Measurements from ENCODE around the gene PIP5K1B. TPM values are rescaled to one million over a fixed set of nuclear protein-coding genes. Genes with fewer than 3 reads are reported as not detected.

Gene PIP5K1B
- total RNA-seq, 2 experiments from 2014 or later = 3.8 to 10.7 TPM

DNA sequence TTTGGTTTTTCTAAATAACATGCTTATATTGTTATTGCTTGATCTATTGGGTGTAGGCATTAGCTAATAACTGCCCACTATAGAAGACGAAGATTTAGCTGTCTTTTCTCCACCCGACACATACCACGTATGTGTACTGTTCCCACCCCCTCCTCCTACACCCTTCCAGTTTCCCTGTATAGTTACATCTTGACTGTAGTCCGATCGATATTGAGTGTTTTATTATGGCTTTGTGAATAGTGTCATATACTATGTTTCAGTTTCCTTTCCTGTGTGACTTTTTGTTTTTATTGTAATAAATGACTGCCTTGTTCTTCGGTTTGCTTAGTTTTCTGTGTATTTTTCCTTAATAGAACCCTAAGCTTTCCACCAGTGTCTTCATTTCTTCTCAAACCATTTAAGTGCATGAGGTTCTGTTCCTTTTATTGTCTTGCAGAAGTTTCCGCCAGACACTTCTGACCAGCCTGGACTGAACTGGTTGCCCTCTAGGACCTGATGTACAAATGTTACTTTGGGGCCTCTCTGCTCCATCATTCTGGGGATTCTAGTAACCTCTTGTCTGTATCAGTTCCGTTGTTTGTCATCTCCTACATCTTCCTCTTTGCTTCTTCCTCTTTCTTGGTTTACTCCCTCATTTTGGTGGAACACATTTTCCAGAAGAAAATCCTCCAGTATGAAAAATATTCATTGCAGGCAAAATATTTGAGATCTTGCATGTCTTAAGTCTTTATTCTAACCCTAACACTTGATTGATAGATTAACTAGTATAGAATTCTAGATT lies 247.0 kb downstream of the PIP5K1B start:
- H3K9me2 ChIP-seq (ENCODE audit: insufficient read depth, low read length) = no peaks in the 10 kb centered on the region
- POLR2A ChIA-PET = interaction anchor here (0.5 to 1.1 kb wide), 5 partner anchors 11 to 64 kb away, joined by 3 to 4 read pairs (median 3); no protein-coding TSS in a partner anchor
- no peak overlapping the region for H3K4me3 ChIP-seq (ENCODE audit: low read depth, low read length, poor library complexity, severe bottlenecking)
- CTCF ChIA-PET (ENCODE audit: unreplicated experiment) = no interaction called here
- no peaks in the 10 kb centered on the region for H3K79me2 ChIP-seq (ENCODE audit: insufficient read depth, low read depth, low read length)
- no TSS peak for BruUV-seq (replicated peaks)
- TF ChIP-seq EZH2phosphoT487 (IDR thresholded peaks at IDR 0.05; ENCODE audit: borderline replicate concordance, low read depth, low read length) = no peak
- TF ChIP-seq, protein P1, sequence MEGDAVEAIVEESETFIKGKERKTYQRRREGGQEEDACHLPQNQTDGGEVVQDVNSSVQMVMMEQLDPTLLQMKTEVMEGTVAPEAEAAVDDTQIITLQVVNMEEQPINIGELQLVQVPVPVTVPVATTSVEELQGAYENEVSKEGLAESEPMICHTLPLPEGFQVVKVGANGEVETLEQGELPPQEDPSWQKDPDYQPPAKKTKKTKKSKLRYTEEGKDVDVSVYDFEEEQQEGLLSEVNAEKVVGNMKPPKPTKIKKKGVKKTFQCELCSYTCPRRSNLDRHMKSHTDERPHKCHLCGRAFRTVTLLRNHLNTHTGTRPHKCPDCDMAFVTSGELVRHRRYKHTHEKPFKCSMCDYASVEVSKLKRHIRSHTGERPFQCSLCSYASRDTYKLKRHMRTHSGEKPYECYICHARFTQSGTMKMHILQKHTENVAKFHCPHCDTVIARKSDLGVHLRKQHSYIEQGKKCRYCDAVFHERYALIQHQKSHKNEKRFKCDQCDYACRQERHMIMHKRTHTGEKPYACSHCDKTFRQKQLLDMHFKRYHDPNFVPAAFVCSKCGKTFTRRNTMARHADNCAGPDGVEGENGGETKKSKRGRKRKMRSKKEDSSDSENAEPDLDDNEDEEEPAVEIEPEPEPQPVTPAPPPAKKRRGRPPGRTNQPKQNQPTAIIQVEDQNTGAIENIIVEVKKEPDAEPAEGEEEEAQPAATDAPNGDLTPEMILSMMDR (conservative IDR thresholded peaks at IDR 0.05; ENCODE audit: low read length) = no peak
- peak overlapping the region; percentile 3; the same call in 1 of the 2 replicates for H2AFZ ChIP-seq (ENCODE audit: low read length)
- H3K36me3 ChIP-seq (ENCODE audit: insufficient read depth, low read length) = no peaks in the 10 kb centered on the region
- intact Hi-C loops (cut with micrococcal nuclease; ENCODE audit: unreplicated experiment) = no loop called here
- no peaks in the 10 kb centered on the region for H3K9me3 ChIP-seq (ENCODE audit: low read length)
- H3K27ac ChIP-seq (ENCODE audit: low read depth, low read length, poor library complexity, severe bottlenecking) = peak overlapping the region; percentile 4
- H3K4me1 ChIP-seq (ENCODE audit: insufficient read depth, low read length, poor library complexity, severe bottlenecking) = peaks cover 74% of the 10 kb centered on the region
- peak; percentile 24 for DNase-seq (ENCODE audit: low spot score)
- H4K20me1 ChIP-seq (ENCODE audit: insufficient read depth, low read length) = no peaks in the 10 kb centered on the region
- peak overlapping the region; percentile 16 for H3K4me2 ChIP-seq (ENCODE audit: low read length)

DNA sequence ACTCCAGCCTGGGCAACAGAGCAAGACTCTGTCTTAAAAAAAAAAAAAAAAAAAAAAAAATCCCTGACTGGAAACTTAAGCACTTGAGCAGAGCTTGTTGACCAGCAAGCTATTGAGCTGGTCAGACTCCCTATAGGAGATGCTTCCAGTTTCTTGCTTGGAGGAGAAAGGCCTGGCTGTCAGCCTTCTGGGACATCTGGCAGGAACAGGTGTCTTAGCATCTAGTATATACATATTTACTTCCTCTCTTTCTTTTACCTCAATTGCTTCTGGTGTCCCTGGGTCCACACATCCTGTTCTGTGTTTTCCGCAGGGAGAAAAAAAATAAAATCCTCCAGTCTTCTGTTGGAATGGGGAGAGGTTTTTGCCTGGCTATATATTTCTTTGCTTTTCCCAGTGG lies 248.7 kb downstream of the PIP5K1B start:
- no peaks in the 10 kb centered on the region for H4K20me1 ChIP-seq (ENCODE audit: insufficient read depth, low read length)
- H3K9me3 ChIP-seq (ENCODE audit: low read length) = no peaks in the 10 kb centered on the region
- no peaks in the 10 kb centered on the region for H3K36me3 ChIP-seq (ENCODE audit: insufficient read depth, low read length)
- peak overlapping the region; percentile 6 for H3K27ac ChIP-seq (ENCODE audit: low read depth, low read length, poor library complexity, severe bottlenecking)
- intact Hi-C loops (cut with micrococcal nuclease; ENCODE audit: unreplicated experiment) = no loop called here
- CTCF ChIA-PET (ENCODE audit: unreplicated experiment) = interaction anchor here (1.6 kb wide), 1 partner anchor 28 kb away, joined by 3 read pairs; no protein-coding TSS in a partner anchor
- peaks cover 66% of the 10 kb centered on the region for H3K4me1 ChIP-seq (ENCODE audit: insufficient read depth, low read length, poor library complexity, severe bottlenecking)
- no TSS peak for BruUV-seq (replicated peaks)
- no peak for TF ChIP-seq EZH2phosphoT487 (IDR thresholded peaks at IDR 0.05; ENCODE audit: borderline replicate concordance, low read depth, low read length)
- TF ChIP-seq, protein P1 (conservative IDR thresholded peaks at IDR 0.05; ENCODE audit: low read length) = no peak
- H2AFZ ChIP-seq (ENCODE audit: low read length) = no peak overlapping the region; the same call in 1 of the 2 replicates
- H3K79me2 ChIP-seq (ENCODE audit: insufficient read depth, low read depth, low read length) = no peaks in the 10 kb centered on the region
- H3K9me2 ChIP-seq (ENCODE audit: insufficient read depth, low read length) = no peaks in the 10 kb centered on the region
- no peak overlapping the region for H3K4me3 ChIP-seq (ENCODE audit: low read depth, low read length, poor library complexity, severe bottlenecking)
- POLR2A ChIA-PET = interaction anchor here (0.6 to 0.8 kb wide), 4 partner anchors 9 to 371 kb away, joined by 3 to 4 read pairs (median 4); no protein-coding TSS in a partner anchor
- H3K4me2 ChIP-seq (ENCODE audit: low read length) = peak overlapping the region; percentile 32
- peak; percentile 45 for DNase-seq (ENCODE audit: low spot score)

DNA sequence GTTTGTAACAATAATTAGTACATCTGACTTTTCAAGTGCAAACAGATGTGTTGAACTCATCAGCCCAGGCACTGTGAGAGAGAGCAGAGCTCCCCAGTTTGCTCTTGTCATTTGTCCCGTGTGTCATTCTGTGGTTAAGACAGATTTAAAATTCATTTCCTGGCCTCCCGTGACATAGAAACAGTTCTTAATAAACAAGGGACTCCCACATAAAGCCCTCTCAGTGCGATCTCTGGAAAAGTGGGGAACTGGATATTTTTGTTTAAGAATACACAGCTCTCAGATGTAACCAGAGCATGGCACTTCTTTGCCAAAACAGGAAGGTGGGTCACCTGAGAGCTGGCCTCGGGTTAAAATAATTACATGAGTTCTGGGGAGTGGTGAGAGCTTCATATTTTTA lies 250.3 kb downstream of the PIP5K1B start:
- peak; percentile 30 for DNase-seq (ENCODE audit: low spot score)

More for the DNA sequence above, 250.3 kb downstream of the PIP5K1B start:
- TF ChIP-seq, protein P1 (conservative IDR thresholded peaks at IDR 0.05; ENCODE audit: low read length) = no peak
- TF ChIP-seq EZH2phosphoT487 (IDR thresholded peaks at IDR 0.05; ENCODE audit: borderline replicate concordance, low read depth, low read length) = no peak
- H2AFZ ChIP-seq (ENCODE audit: low read length) = peak overlapping the region; percentile 62; the same call in 1 of the 2 replicates
- intact Hi-C loops (cut with micrococcal nuclease; ENCODE audit: unreplicated experiment) = no loop called here
- H3K36me3 ChIP-seq (ENCODE audit: insufficient read depth, low read length) = no peaks in the 10 kb centered on the region
- POLR2A ChIA-PET = interaction anchor here (0.7 to 0.9 kb wide), 2 partner anchors 185 to 376 kb away, joined by 3 read pairs; no protein-coding TSS in a partner anchor
- BruUV-seq (replicated peaks) = no TSS peak
- peak overlapping the region; percentile 6 for H3K27ac ChIP-seq (ENCODE audit: low read depth, low read length, poor library complexity, severe bottlenecking)
- no peaks in the 10 kb centered on the region for H4K20me1 ChIP-seq (ENCODE audit: insufficient read depth, low read length)
- no peaks in the 10 kb centered on the region for H3K9me3 ChIP-seq (ENCODE audit: low read length)
- no peaks in the 10 kb centered on the region for H3K9me2 ChIP-seq (ENCODE audit: insufficient read depth, low read length)
- H3K79me2 ChIP-seq (ENCODE audit: insufficient read depth, low read depth, low read length) = no peaks in the 10 kb centered on the region
- CTCF ChIA-PET (ENCODE audit: unreplicated experiment) = no interaction called here
- no peak overlapping the region for H3K4me3 ChIP-seq (ENCODE audit: low read depth, low read length, poor library complexity, severe bottlenecking)
- H3K4me1 ChIP-seq (ENCODE audit: insufficient read depth, low read length, poor library complexity, severe bottlenecking) = peaks cover 50% of the 10 kb centered on the region
- H3K4me2 ChIP-seq (ENCODE audit: low read length) = peak overlapping the region; percentile 32; the same call in 1 of the 2 replicates

All from OCI-LY7 (cell line).